ENCODE results near the gene KRTAP5-6.

GRCh38 chr11:1741741-1742140, 44.7 kb downstream of the KRTAP5-6 start:
- TF ChIP-seq CTCF (IDR thresholded peaks at IDR 0.05) (no peak), POLR2A (IDR thresholded peaks at IDR 0.05) (no peak), POLR2AphosphoS5 (IDR thresholded peaks at IDR 0.05) (no peak), EP300 (IDR thresholded peaks at IDR 0.05) (no peak)

All from suprapubic skin (tissue), 4 donors.